K562 (cell line): ENCODE results near the gene ICE2. TPM values are rescaled to one million over a fixed set of nuclear protein-coding genes. Genes with fewer than 3 reads are reported as not detected.
A peak's percentile ranks its signal among the peaks of the same experiment; 100 is the strongest.

ENCODE experiments used
- ATAC-seq: fragments of 200-7000 bp; cut with Tn5 transposase; 3 replicates; pipeline ENCODE4 v1.9.1; 2020; ENCODE audit warnings: moderate library complexity
- BruUV-seq: library from RNA; stranded (reverse); fragments of 400-500 nt; replicated peaks from 2 replicates; lab custom pipeline; 2021; lab: Mats Ljungman, UMichigan
- CTCF ChIA-PET: fragments of 300-600 bp; formaldehyde crosslinking; extraction: SDS; loops from one replicate; lab custom pipeline; 2021; ENCODE audit warnings: low intra/inter-chr PET ratio; lab: Yijun Ruan, JAX
- POLR2A ChIA-PET: fragments of 300-600, 350-650 bp; sonication (Branson Sonifier 250); formaldehyde crosslinking; extraction: SDS; loops from one replicate; lab custom pipeline; 2021; ENCODE audit warnings: antibody characterized with exemption, inconsistent platforms; lab: Yijun Ruan, JAX
- DNase-seq, 4 experiments: peaks; one replicate each; pipeline versions ENCODE4 v3.0.0 to v3.0.0-alpha.2; 2011 to 2018; ENCODE audit warnings: low spot score in 3 of 4, mixed read lengths in 3 of 4; ENCODE audit errors: extremely low read depth in 1 of 4
- FAIRE-seq: peaks from 2 replicates; lab custom pipeline; 2011; peaks lifted over from hg19 to GRCh38; lab: Jason Lieb, UNC
- H2AFZ ChIP-seq: 2 replicates; pipeline ENCODE4 v1.6.0; 2011; ENCODE audit warnings: low read depth, low read length, control low read depth, inconsistent platforms
- H3K27ac ChIP-seq: fragments of 200-600 bp; 3 replicates; pipeline ENCODE4 v1.8.0; 2011; ENCODE audit warnings: low read depth, mild to moderate bottlenecking, control low read depth, inconsistent platforms, low read length, moderate library complexity, mixed read lengths; ENCODE audit errors: extremely low read depth
- H3K27me3 ChIP-seq, 2 experiments: fragments of 300-600 bp in 1 of 2; 2 replicates in 1 of 2; 3 replicates in 1 of 2; pipeline versions ENCODE4 v1.6.0 to v1.8.0; 2011; ENCODE audit warnings: inconsistent platforms in 2 of 2, low read length in 2 of 2, mild to moderate bottlenecking in 1 of 2, mixed read lengths in 1 of 2, moderate library complexity in 1 of 2; ENCODE audit not compliant: control insufficient read depth in 2 of 2, insufficient read depth in 2 of 2
- H3K36me3 ChIP-seq: fragments of 300-600 bp; 3 replicates; pipeline ENCODE4 v1.8.0; 2011; ENCODE audit warnings: mild to moderate bottlenecking, low read length, inconsistent platforms; ENCODE audit not compliant: control insufficient read depth, insufficient read depth
- H3K4me1 ChIP-seq, 2 experiments: fragments of 200-600 bp in 1 of 2; replicated peaks in 1 of 2; 2 replicates in 1 of 2; 3 replicates in 1 of 2; pipeline versions ENCODE4 v1.5.1 to v1.8.0; 2011; ENCODE audit warnings: inconsistent platforms in 2 of 2, low read length in 2 of 2, mild to moderate bottlenecking in 1 of 2, mixed read lengths in 1 of 2, moderate library complexity in 1 of 2; ENCODE audit not compliant: control insufficient read depth in 2 of 2, insufficient read depth in 2 of 2
- H3K4me2 ChIP-seq: 2 replicates; pipeline ENCODE4 v1.6.1; 2011; ENCODE audit warnings: low read length, control low read depth, inconsistent platforms, mixed read lengths; ENCODE audit not compliant: insufficient read depth
- H3K4me3 ChIP-seq: fragments of 200-600 bp; sonication (generic), shearing (Covaris generic); 2 replicates; pipeline ENCODE4 v1.5.1; 2016; ENCODE audit warnings: control low read depth, inconsistent platforms
- H3K79me2 ChIP-seq: fragments of 200-600 bp; 3 replicates; pipeline ENCODE4 v1.8.0; 2011; ENCODE audit warnings: low read length, inconsistent platforms; ENCODE audit not compliant: control insufficient read depth, insufficient read depth
- H3K9ac ChIP-seq, 2 experiments: 2 replicates each; pipeline versions ENCODE4 v1.6.0 to v1.6.1; 2011; ENCODE audit warnings: low read depth in 2 of 2, low read length in 2 of 2, control low read depth in 1 of 2, inconsistent platforms in 1 of 2, mild to moderate bottlenecking in 1 of 2, mixed read lengths in 1 of 2; ENCODE audit not compliant: insufficient read depth in 1 of 2
- H3K9me1 ChIP-seq: one replicate; pipeline ENCODE4 v1.6.0; 2011; ENCODE audit warnings: inconsistent platforms, mild to moderate bottlenecking, low read length, moderate library complexity; ENCODE audit not compliant: control insufficient read depth, insufficient read depth
- H3K9me3 ChIP-seq: replicated peaks from 2 replicates; pipeline ENCODE4 v1.5.1; 2011; ENCODE audit warnings: low read depth, low read length, inconsistent platforms; ENCODE audit not compliant: control insufficient read depth, insufficient read depth
- H4K20me1 ChIP-seq: replicated peaks from 2 replicates; pipeline ENCODE4 v1.6.1; 2011; ENCODE audit warnings: low read length, inconsistent platforms, mixed read lengths; ENCODE audit not compliant: control insufficient read depth, insufficient read depth
- ARID4B ChIP-seq: sonication (generic); formaldehyde crosslinking; IDR thresholded peaks from 2 replicates; pipeline ENCODE4 v1.8.0; 2022; ENCODE audit warnings: mild to moderate bottlenecking, missing genetic modification reagents
- C11orf30 ChIP-seq: fragments of 450-650 bp; IDR thresholded peaks from 2 replicates; pipeline ENCODE4 v1.6.1; 2016; ENCODE audit warnings: low read depth, mild to moderate bottlenecking
- HMBOX1 ChIP-seq: sonication (generic); IDR thresholded peaks from 2 replicates; pipeline ENCODE4 v1.6.1; 2016
- HNRNPH1 ChIP-seq: fragments of 200-400 bp; formaldehyde crosslinking; optimal IDR thresholded peaks from 2 replicates; pipeline ENCODE3; 2017; ENCODE audit warnings: low read depth, mild to moderate bottlenecking, low read length, moderate library complexity
- MEIS2 ChIP-seq: fragments of 450-650 bp; IDR thresholded peaks from 2 replicates; pipeline ENCODE4 v1.6.1; 2014; ENCODE audit warnings: mild to moderate bottlenecking; ENCODE audit not compliant: partially characterized antibody
- PKNOX1 ChIP-seq: fragments of 450-650 bp; IDR thresholded peaks from 2 replicates; pipeline ENCODE4 v1.6.1; 2016
- POLR2B ChIP-seq: fragments of 450-650 bp; IDR thresholded peaks from 2 replicates; pipeline ENCODE4 v1.6.1; 2018; ENCODE audit warnings: low read depth; ENCODE audit not compliant: partially characterized antibody
- SMARCC2 ChIP-seq: fragments of 450-650 bp; IDR thresholded peaks from 2 replicates; pipeline ENCODE4 v1.6.1; 2017; ENCODE audit warnings: antibody characterized with exemption, moderate library complexity, mild to moderate bottlenecking, low read depth
- SP2 ChIP-seq: IDR thresholded peaks from 2 replicates; pipeline ENCODE4 v1.6.1; 2011; ENCODE audit warnings: mild to moderate bottlenecking, low read depth, low read length, moderate library complexity; ENCODE audit not compliant: poor library complexity, severe bottlenecking; ENCODE audit errors: extremely low read depth
- TFE3 ChIP-seq: fragments of 450-650 bp; formaldehyde crosslinking; IDR thresholded peaks from 2 replicates; pipeline ENCODE4 v1.4.0; 2020; ENCODE audit warnings: mild to moderate bottlenecking, mixed read lengths
- ZFP30 ChIP-seq: fragments of 250-450 bp; sonication (Bioruptor Pico); IDR thresholded peaks from 2 replicates; pipeline ENCODE4 v1.8.0; 2022; ENCODE audit warnings: moderate library complexity, mild to moderate bottlenecking, inconsistent platforms, borderline replicate concordance
- ZNF133 ChIP-seq: fragments of 250-450 bp; sonication (Bioruptor Pico); IDR thresholded peaks from 2 replicates; pipeline ENCODE4 v1.4.0; 2020; ENCODE audit warnings: mild to moderate bottlenecking
- WGBS: fragments of 100-300 bp; shearing (Covaris generic); methylation state at CpG from one replicate; pipeline ENCODE4 v1.1.6; 2016; ENCODE audit warnings: low coverage, mixed read lengths; ENCODE audit not compliant: insufficient coverage; ENCODE audit errors: missing lambda C conversion rate; 5-methylcytosine and 5-hydroxymethylcytosine counted together
- in situ Hi-C: fragments of 300-500 bp; cut with MboI; formaldehyde crosslinking; loops from 4 replicates; pipeline ENCODE4 v1.15.0; 2018; ENCODE audit warnings: inconsistent platforms, mixed read lengths
- intact Hi-C: fragments of 100-400 bp; cut with micrococcal nuclease; formaldehyde crosslinking; loops from 2 replicates; pipeline ENCODE4 v1.14.2; 2022
- polyA plus RNA-seq, 8 experiments: library from polyadenylated mRNA; depleted of rRNA in 4 of 8; stranded (reverse) in 5 of 8; unstranded in 3 of 8; fragments of >200 nt; fragmentation: Nextera tagmentation in 2 of 8; fragmentation: Illumina TruSeq in 1 of 8; extraction: Ambion mirVana in 2 of 8; extraction: Trizol in 1 of 8; gene quantifications; 2 replicates each; pipeline versions ENCODE4 v1.2.1 to v1.2.3, GENCODE V29; 2011 to 2014; ENCODE audit warnings: inconsistent platforms in 1 of 8, missing spikeins in 1 of 8
- total RNA-seq, 7 experiments: library from RNA; depleted of rRNA in 6 of 7; stranded (reverse); fragments of >200 nt in 6 of 7; fragmentation: Illumina TruSeq in 2 of 7; extraction: Trizol in 2 of 7; gene quantifications; 2 replicates each; pipeline versions ENCODE4 v1.2.1 to v1.2.3, GENCODE V29; 2011 to 2021; ENCODE audit warnings: low replicate concordance in 1 of 7

The ICE2 gene
- total and polyA plus RNA-seq, 9 of the 15 experiments (the other 6 are each of a cell fraction or from before 2014, with no cell fraction given) = 21.8 to 87.9 (median 58.1) TPM

- TF ChIP-seq PKNOX1 (no peak), C11orf30 (peak; percentile 27; the same call in 1 of the 2 replicates), POLR2B (peak; percentile 40), MEIS2 (no peak), ZNF133 (CRISPR knock-in tag) (no peak), TFE3 (CRISPR knock-in tag) (no peak), SP2 (no peak)
These were observed 87.1 kb downstream of the ICE2 start (continued) for GRCh38 chr15:60391722-60392315.

- CTCF ChIA-PET = no interaction called here
- no peak overlapping the region for H3K4me3 ChIP-seq
- H3K4me2 ChIP-seq = no peak overlapping the region
- DNase-seq (peak in 2 of 4 experiments; percentile 48 to 51), ATAC-seq (peak; percentile 68), FAIRE-seq (peak; percentile 70)
- H4K20me1 ChIP-seq = peaks cover 63% of the 10 kb centered on the region
- H3K9me3 ChIP-seq = no peaks in the 10 kb centered on the region
- in situ Hi-C loops (no loop called here), intact Hi-C loops (no loop called here)
- H3K27me3 ChIP-seq = no peaks in the 10 kb centered on the region
- no TSS peak for BruUV-seq
- H3K27ac ChIP-seq = no peak overlapping the region
- H2AFZ ChIP-seq = no peak overlapping the region
- peaks cover 14% of the 10 kb centered on the region for H3K9me1 ChIP-seq
- POLR2A ChIA-PET = interaction anchor here (0.9 to 1.0 kb wide), 2 partner anchors 8 to 11 kb away, joined by 3 read pairs; no protein-coding TSS in a partner anchor
- peaks cover 98% of the 10 kb centered on the region for H3K79me2 ChIP-seq
- 65% methylated on average over 5 of the region's 6 CpGs for WGBS
- H3K4me1 ChIP-seq = peaks cover 11 to 28% of the 10 kb centered on the region in 2 experiments
- peaks cover 61% of the 10 kb centered on the region; the same call in 2 of the 3 replicates for H3K36me3 ChIP-seq
- H3K9ac ChIP-seq = no peak overlapping the region
- TF ChIP-seq ARID4B = no peak
- TF ChIP-seq HNRNPH1 = no peak
- no peak for TF ChIP-seq ZFP30 (CRISPR knock-in tag)
- TF ChIP-seq HMBOX1 = peak; percentile 83
- TF ChIP-seq SMARCC2 = no peak
These were observed 88.0 kb downstream of the ICE2 start for GRCh38 chr15:60390871-60391501.
